Measurements from ENCODE around the gene VPS8. TPM values are rescaled to one million over a fixed set of nuclear protein-coding genes. Genes with fewer than 3 reads are reported as not detected.

Gene VPS8
- total RNA-seq, 1 experiment from 2014 or later = 39.7 TPM

DNA sequence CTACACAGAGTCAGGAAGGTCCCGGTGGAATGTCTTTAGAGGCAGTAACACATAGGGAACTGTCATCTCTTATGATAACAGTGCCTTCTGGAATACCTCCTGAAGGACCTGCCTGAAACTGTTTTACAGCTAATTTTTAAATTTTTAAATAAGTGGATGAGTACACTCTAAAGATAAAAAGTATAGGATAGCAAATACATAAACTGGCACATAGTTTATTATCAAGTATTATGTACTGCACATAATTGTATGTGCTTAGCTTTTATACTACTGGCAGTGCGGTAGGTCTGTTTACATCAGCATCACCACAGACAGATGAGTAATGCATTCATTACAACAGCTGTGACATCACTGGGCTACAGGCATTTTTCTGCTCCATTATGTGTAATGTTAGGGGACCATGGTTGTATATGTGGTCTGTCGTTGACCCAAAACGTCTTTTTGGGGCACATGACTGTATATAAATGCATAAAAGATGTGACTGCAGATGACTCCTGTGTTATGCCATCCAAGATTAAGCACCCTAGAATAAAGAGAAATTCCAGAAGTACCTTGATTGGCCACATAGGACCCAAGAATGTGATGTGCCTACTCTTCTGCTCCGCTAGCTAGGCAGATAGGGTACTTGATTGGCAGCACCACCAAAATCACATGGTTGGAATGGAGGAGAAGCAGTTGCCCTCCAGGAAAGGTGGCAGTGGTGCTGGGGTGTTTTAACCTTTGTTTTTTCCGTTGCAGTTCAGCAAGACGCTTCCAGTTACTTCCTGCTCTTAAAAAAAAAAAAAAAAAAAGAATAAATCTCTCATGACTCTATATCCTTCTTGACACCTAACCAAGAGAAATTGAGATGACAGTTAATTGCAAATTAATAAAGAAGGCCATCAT, 3.3 kb downstream of the VPS8 start:
- H3K79me1 ChIP-seq (ENCODE audit: insufficient read depth, low read depth, low read length, poor library complexity, severe bottlenecking) = peaks cover 6% of the 10 kb centered on the region

More for the DNA sequence above, 3.3 kb downstream of the VPS8 start:
- no peak overlapping the region for H3K27ac Mint-ChIP-seq
- peaks cover 7% of the 10 kb centered on the region for H3K23me2 ChIP-seq (ENCODE audit: insufficient read length, low read depth, low read length, poor library complexity, severe bottlenecking)
- no peak overlapping the region for H2AK5ac ChIP-seq (ENCODE audit: insufficient read length, low read length)
- no peak overlapping the region for H2BK120ac ChIP-seq (ENCODE audit: low read depth, low read length, poor library complexity, severe bottlenecking)
- H4K8ac ChIP-seq (replicated peaks; ENCODE audit: insufficient read length, low read depth, low read length) = no peak overlapping the region
- H3K4me2 ChIP-seq (ENCODE audit: insufficient read depth, insufficient read length, low read length) = no peak overlapping the region
- H3K4me3 Mint-ChIP-seq = no peak overlapping the region
- no peaks in the 10 kb centered on the region for H3K27me3 Mint-ChIP-seq (ENCODE audit: low read depth)
- no peak overlapping the region for H2BK15ac ChIP-seq (ENCODE audit: low read depth, low read length)
- H3K18ac ChIP-seq (ENCODE audit: insufficient read length, low read depth, low read length) = no peak overlapping the region
- no peak overlapping the region for H3T11ph ChIP-seq (ENCODE audit: low read length)
- no peak overlapping the region for H3K56ac ChIP-seq (ENCODE audit: insufficient read length, low read depth, low read length)
- no peaks in the 10 kb centered on the region; the same call in 1 of the 2 replicates for H3K4me1 ChIP-seq (ENCODE audit: insufficient read depth, low read length)
- no peaks in the 10 kb centered on the region for H4K20me1 ChIP-seq (ENCODE audit: control insufficient read depth, insufficient read depth, insufficient read length)
- no peaks in the 10 kb centered on the region for H3K9me3 ChIP-seq (ENCODE audit: control insufficient read depth, low read depth, low read length)
- H3K79me2 ChIP-seq (ENCODE audit: insufficient read depth, low read length) = peaks cover 3% of the 10 kb centered on the region; the same call in 1 of the 2 replicates
- no peak overlapping the region for H4K91ac ChIP-seq (ENCODE audit: insufficient read length, low read depth, low read length)
- H3K9me3 Mint-ChIP-seq = no peaks in the 10 kb centered on the region
- no peak overlapping the region for H2BK12ac ChIP-seq (ENCODE audit: insufficient read length, low read depth, low read length)
- H3K14ac ChIP-seq (ENCODE audit: insufficient read depth, low read length) = no peak overlapping the region
- TF ChIP-seq, protein P1, sequence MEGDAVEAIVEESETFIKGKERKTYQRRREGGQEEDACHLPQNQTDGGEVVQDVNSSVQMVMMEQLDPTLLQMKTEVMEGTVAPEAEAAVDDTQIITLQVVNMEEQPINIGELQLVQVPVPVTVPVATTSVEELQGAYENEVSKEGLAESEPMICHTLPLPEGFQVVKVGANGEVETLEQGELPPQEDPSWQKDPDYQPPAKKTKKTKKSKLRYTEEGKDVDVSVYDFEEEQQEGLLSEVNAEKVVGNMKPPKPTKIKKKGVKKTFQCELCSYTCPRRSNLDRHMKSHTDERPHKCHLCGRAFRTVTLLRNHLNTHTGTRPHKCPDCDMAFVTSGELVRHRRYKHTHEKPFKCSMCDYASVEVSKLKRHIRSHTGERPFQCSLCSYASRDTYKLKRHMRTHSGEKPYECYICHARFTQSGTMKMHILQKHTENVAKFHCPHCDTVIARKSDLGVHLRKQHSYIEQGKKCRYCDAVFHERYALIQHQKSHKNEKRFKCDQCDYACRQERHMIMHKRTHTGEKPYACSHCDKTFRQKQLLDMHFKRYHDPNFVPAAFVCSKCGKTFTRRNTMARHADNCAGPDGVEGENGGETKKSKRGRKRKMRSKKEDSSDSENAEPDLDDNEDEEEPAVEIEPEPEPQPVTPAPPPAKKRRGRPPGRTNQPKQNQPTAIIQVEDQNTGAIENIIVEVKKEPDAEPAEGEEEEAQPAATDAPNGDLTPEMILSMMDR (conservative IDR thresholded peaks at IDR 0.05) = no peak
- H3K9ac ChIP-seq (ENCODE audit: extremely low read depth, insufficient read length, low read length) = no peak overlapping the region
- WGBS (ENCODE audit: extremely low coverage, insufficient read length, low lambda C conversion rate) = no CpG with 5 or more reads among the region's 7 CpGs
- no peaks in the 10 kb centered on the region for H3K27me3 ChIP-seq (ENCODE audit: insufficient read depth, low read length)
- no peak overlapping the region for H3K27ac ChIP-seq (ENCODE audit: insufficient read length, low read depth, low read length)
- H2AFZ ChIP-seq (ENCODE audit: low read length) = no peak overlapping the region
- peaks cover 7 to 9% of the 10 kb centered on the region in 2 experiments for H3K4me1 Mint-ChIP-seq
- H3K23ac ChIP-seq (ENCODE audit: insufficient read length, low read depth, low read length) = no peak overlapping the region
- no peak for DNase-seq
- H2BK5ac ChIP-seq (ENCODE audit: insufficient read length, low read length) = no peak overlapping the region
- no peak overlapping the region for H2BK20ac ChIP-seq (ENCODE audit: low read depth, low read length, poor library complexity, severe bottlenecking)
- peaks cover 0 to 7% (median 0%) of the 10 kb centered on the region in 3 experiments; a peak in 2 of 7 replicates for H3K36me3 Mint-ChIP-seq (ENCODE audit: insufficient read depth in 1 of 3, low read depth in 3 of 3)
- no peak overlapping the region for H3K4ac ChIP-seq (ENCODE audit: low read depth, low read length)
- H4K5ac ChIP-seq (ENCODE audit: insufficient read length, low read depth, low read length) = no peak overlapping the region
